Measurements from ENCODE around the gene KCNJ12. TPM values are rescaled to one million over a fixed set of nuclear protein-coding genes. Genes with fewer than 3 reads are reported as not detected.

Gene KCNJ12
- total and polyA plus RNA-seq, 5 donors from 2014 or later: 0.15 TPM; not detected in 4

GRCh38 chr17:21378553-21378952 lies 2.4 kb downstream of the KCNJ12 start:
- no peak overlapping the region for H3K4me3 Mint-ChIP-seq

GRCh38 chr17:21379080-21379711 lies 3.0 kb downstream of the KCNJ12 start:
- H3K27ac ChIP-seq (ENCODE audit: insufficient read depth, low read length, poor library complexity, severe bottlenecking): no peak overlapping the region
- no peaks in the 10 kb centered on the region for H3K9me3 ChIP-seq (ENCODE audit: control insufficient read depth in 2 of 2, low read length in 2 of 2)
- no peak overlapping the region for H3K4me3 Mint-ChIP-seq
- peaks cover 3% of the 10 kb centered on the region for H3K27me3 ChIP-seq (ENCODE audit: control insufficient read depth, insufficient read depth, low read length)
- no peaks in the 10 kb centered on the region for H3K36me3 ChIP-seq (ENCODE audit: control insufficient read depth, insufficient read depth, low read length)
- H3K36me3 Mint-ChIP-seq: no peaks in the 10 kb centered on the region
- H3K4me1 Mint-ChIP-seq: peaks cover 0 to 12% (median 1%) of the 10 kb centered on the region in 4 donors
- H3K4me1 ChIP-seq (ENCODE audit: control insufficient read depth, insufficient read depth, low read length, poor library complexity, severe bottlenecking): peaks cover 17% of the 10 kb centered on the region
- H3K9me3 Mint-ChIP-seq: peaks cover 0 to 3% (median 0%) of the 10 kb centered on the region in 7 donors
- H3K4me3 ChIP-seq (ENCODE audit: low read depth, low read length): no peak overlapping the region
- peaks cover 33% of the 10 kb centered on the region for H3K27me3 Mint-ChIP-seq
- no peak for ATAC-seq (ENCODE audit: low read depth in 2 of 2)
- no peak overlapping the region for H3K27ac Mint-ChIP-seq
- no peak for DNase-seq

More at GRCh38 chr17:21378553-21378952, 2.4 kb downstream of the KCNJ12 start:
- H3K9me3 Mint-ChIP-seq: peaks cover 0 to 3% (median 0%) of the 10 kb centered on the region in 7 donors
- H3K36me3 Mint-ChIP-seq: no peaks in the 10 kb centered on the region
- Histone ChIP-seq H3K4me3 (ENCODE audit: low read depth, low read length) (no peak overlapping the region), H3K27ac (ENCODE audit: insufficient read depth, low read length, poor library complexity, severe bottlenecking) (no peak overlapping the region), H3K9me3 (ENCODE audit: control insufficient read depth in 2 of 2, low read length in 2 of 2) (no peaks in the 10 kb centered on the region), H3K36me3 (ENCODE audit: control insufficient read depth, insufficient read depth, low read length) (no peaks in the 10 kb centered on the region), H3K27me3 (ENCODE audit: control insufficient read depth, insufficient read depth, low read length) (peaks cover 3% of the 10 kb centered on the region), H3K4me1 (ENCODE audit: control insufficient read depth, insufficient read depth, low read length, poor library complexity, severe bottlenecking) (peaks cover 17% of the 10 kb centered on the region)
- peaks cover 33% of the 10 kb centered on the region for H3K27me3 Mint-ChIP-seq
- no peak for ATAC-seq (ENCODE audit: low read depth in 2 of 2)
- H3K4me1 Mint-ChIP-seq: peaks cover 0 to 12% (median 1%) of the 10 kb centered on the region in 4 donors
- no peak for DNase-seq
- no peak overlapping the region for H3K27ac Mint-ChIP-seq

- no peak for ATAC-seq (ENCODE audit: low read depth in 2 of 2)
- no peak overlapping the region for H3K4me3 Mint-ChIP-seq
- peak overlapping the region in 1 of 3 donors; percentile 48 for H3K27ac Mint-ChIP-seq
- Histone ChIP-seq H3K27ac (ENCODE audit: insufficient read depth, low read length, poor library complexity, severe bottlenecking) (no peak overlapping the region), H3K36me3 (ENCODE audit: control insufficient read depth, insufficient read depth, low read length) (no peaks in the 10 kb centered on the region), H3K27me3 (ENCODE audit: control insufficient read depth, insufficient read depth, low read length) (peaks cover 2% of the 10 kb centered on the region), H3K9me3 (ENCODE audit: control insufficient read depth in 2 of 2, low read length in 2 of 2) (no peaks in the 10 kb centered on the region), H3K4me1 (ENCODE audit: control insufficient read depth, insufficient read depth, low read length, poor library complexity, severe bottlenecking) (peaks cover 17% of the 10 kb centered on the region), H3K4me3 (ENCODE audit: low read depth, low read length) (no peak overlapping the region)
- H3K4me1 Mint-ChIP-seq: peaks cover 0 to 10% (median under 1%) of the 10 kb centered on the region in 4 donors
- H3K36me3 Mint-ChIP-seq: no peaks in the 10 kb centered on the region
- H3K9me3 Mint-ChIP-seq: peaks cover 0 to 3% (median 0%) of the 10 kb centered on the region in 7 donors
- H3K27me3 Mint-ChIP-seq: peaks cover 20% of the 10 kb centered on the region
- no peak for DNase-seq
Measured at GRCh38 chr17:21380659-21381058, 4.5 kb downstream of the KCNJ12 start.

- Mint-ChIP-seq H3K4me3 (no peak overlapping the region), H3K9me3 (peaks cover 0 to 3% (median 0%) of the 10 kb centered on the region in 7 donors), H3K27ac (peak overlapping the region in 1 of 3 donors; percentile 48), H3K27me3 (peaks cover 20% of the 10 kb centered on the region), H3K36me3 (no peaks in the 10 kb centered on the region), H3K4me1 (peaks cover 0 to 10% (median 0%) of the 10 kb centered on the region in 4 donors)
- H3K4me3 ChIP-seq (ENCODE audit: low read depth, low read length): no peak overlapping the region
- H3K27ac ChIP-seq (ENCODE audit: insufficient read depth, low read length, poor library complexity, severe bottlenecking): no peak overlapping the region
- ATAC-seq (ENCODE audit: low read depth in 2 of 2) (no peak), DNase-seq (no peak)
- H3K36me3 ChIP-seq (ENCODE audit: control insufficient read depth, insufficient read depth, low read length): no peaks in the 10 kb centered on the region
- peaks cover 17% of the 10 kb centered on the region for H3K4me1 ChIP-seq (ENCODE audit: control insufficient read depth, insufficient read depth, low read length, poor library complexity, severe bottlenecking)
- H3K9me3 ChIP-seq (ENCODE audit: control insufficient read depth in 2 of 2, low read length in 2 of 2): no peaks in the 10 kb centered on the region
- no peaks in the 10 kb centered on the region for H3K27me3 ChIP-seq (ENCODE audit: control insufficient read depth, insufficient read depth, low read length)
Measured at GRCh38 chr17:21381076-21381706, 5.0 kb downstream of the KCNJ12 start.

GRCh38 chr17:21382560-21383495 lies 6.7 kb downstream of the KCNJ12 start:
- H3K4me1 ChIP-seq (ENCODE audit: control insufficient read depth, insufficient read depth, low read length, poor library complexity, severe bottlenecking): peaks cover 5% of the 10 kb centered on the region
- peaks cover 0 to under 1% (median 0%) of the 10 kb centered on the region in 4 donors for H3K4me1 Mint-ChIP-seq
- peaks cover 11% of the 10 kb centered on the region for H3K27me3 Mint-ChIP-seq
- no peak overlapping the region for H3K27ac Mint-ChIP-seq
- DNase-seq (no peak), ATAC-seq (ENCODE audit: low read depth in 2 of 2) (no peak)
- H3K9me3 ChIP-seq (ENCODE audit: control insufficient read depth in 2 of 2, low read length in 2 of 2): no peaks in the 10 kb centered on the region
- H3K27me3 ChIP-seq (ENCODE audit: control insufficient read depth, insufficient read depth, low read length): no peaks in the 10 kb centered on the region
- H3K36me3 Mint-ChIP-seq: no peaks in the 10 kb centered on the region
- H3K9me3 Mint-ChIP-seq: peaks cover 0 to 3% (median 0%) of the 10 kb centered on the region in 7 donors
- no peak overlapping the region for H3K27ac ChIP-seq (ENCODE audit: insufficient read depth, low read length, poor library complexity, severe bottlenecking)
- H3K4me3 Mint-ChIP-seq: peak overlapping the region in 1 of 4 donors; percentile 21
- H3K36me3 ChIP-seq (ENCODE audit: control insufficient read depth, insufficient read depth, low read length): no peaks in the 10 kb centered on the region
- H3K4me3 ChIP-seq (ENCODE audit: low read depth, low read length): no peak overlapping the region

GRCh38 chr17:21385281-21385845 lies 9.2 kb downstream of the KCNJ12 start:
- no peak for DNase-seq
- Histone ChIP-seq H3K27ac (ENCODE audit: insufficient read depth, low read length, poor library complexity, severe bottlenecking) (no peak overlapping the region), H3K9me3 (ENCODE audit: control insufficient read depth in 2 of 2, low read length in 2 of 2) (no peaks in the 10 kb centered on the region), H3K36me3 (ENCODE audit: control insufficient read depth, insufficient read depth, low read length) (no peaks in the 10 kb centered on the region), H3K4me1 (ENCODE audit: control insufficient read depth, insufficient read depth, low read length, poor library complexity, severe bottlenecking) (no peaks in the 10 kb centered on the region), H3K4me3 (ENCODE audit: low read depth, low read length) (no peak overlapping the region), H3K27me3 (ENCODE audit: control insufficient read depth, insufficient read depth, low read length) (no peaks in the 10 kb centered on the region)
- Mint-ChIP-seq H3K27ac (no peak overlapping the region), H3K4me3 (no peak overlapping the region), H3K9me3 (peaks cover 0 to 3% (median 0%) of the 10 kb centered on the region in 7 donors), H3K36me3 (no peaks in the 10 kb centered on the region), H3K27me3 (peaks cover 4% of the 10 kb centered on the region), H3K4me1 (no peaks in the 10 kb centered on the region)
- no peak for ATAC-seq (ENCODE audit: low read depth in 2 of 2)

- Mint-ChIP-seq H3K27me3 (peaks cover 4% of the 10 kb centered on the region), H3K9me3 (no peaks in the 10 kb centered on the region), H3K27ac (no peak overlapping the region), H3K4me3 (no peak overlapping the region), H3K4me1 (peaks cover 0 to 2% (median 0%) of the 10 kb centered on the region in 4 donors), H3K36me3 (no peaks in the 10 kb centered on the region)
- Histone ChIP-seq H3K4me1 (ENCODE audit: control insufficient read depth, insufficient read depth, low read length, poor library complexity, severe bottlenecking) (no peaks in the 10 kb centered on the region), H3K27me3 (ENCODE audit: control insufficient read depth, insufficient read depth, low read length) (no peaks in the 10 kb centered on the region), H3K9me3 (ENCODE audit: control insufficient read depth in 2 of 2, low read length in 2 of 2) (no peaks in the 10 kb centered on the region), H3K4me3 (ENCODE audit: low read depth, low read length) (no peak overlapping the region), H3K36me3 (ENCODE audit: control insufficient read depth, insufficient read depth, low read length) (no peaks in the 10 kb centered on the region), H3K27ac (ENCODE audit: insufficient read depth, low read length, poor library complexity, severe bottlenecking) (no peak overlapping the region)
- no peak for ATAC-seq (ENCODE audit: low read depth in 2 of 2)
- no peak for DNase-seq
Measured at GRCh38 chr17:21387616-21388015, 11.5 kb downstream of the KCNJ12 start.

All from CD4-positive, CD25-positive, alpha-beta regulatory T cell (primary cell).